ENCODE data around the gene ASCC1.

Gene ASCC1

GRCh38 chr10:72206511-72207229 lies 9.4 kb downstream of the ASCC1 start:
- ChIA-PET CTCF (interaction anchor here (2.0 kb wide), 1 partner anchor 17 kb away, joined by 5 read pairs; no protein-coding TSS in a partner anchor), POLR2A (no interaction called here)
- DNase-seq (ENCODE audit: extremely low spot score), result no peak
- TF ChIP-seq CTCF (IDR thresholded peaks at IDR 0.05; ENCODE audit: control extremely low read depth, extremely low read depth, low read depth, missing control alignments), result no peak

DNA sequence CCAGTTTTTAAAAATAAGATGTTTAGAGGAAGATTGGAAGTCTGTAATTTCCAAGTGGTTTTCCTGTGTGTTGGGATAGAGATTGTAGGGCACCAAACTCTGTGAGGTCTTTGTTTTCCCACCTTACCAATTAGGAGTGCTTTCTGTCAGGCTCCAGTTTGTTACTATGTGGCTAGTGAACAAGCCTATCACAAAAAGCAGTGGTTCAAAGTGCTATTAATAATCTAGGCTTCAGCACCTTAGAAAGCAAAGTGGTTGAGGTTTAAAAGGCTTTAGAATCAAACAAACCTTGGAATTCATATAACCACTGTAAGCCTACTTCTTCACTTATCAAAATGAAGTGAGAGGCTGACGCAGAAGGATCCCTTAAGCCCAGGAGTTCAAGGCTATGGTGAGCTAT lies 11.4 kb downstream of the ASCC1 start:
- ChIA-PET POLR2A (no interaction called here), CTCF (no interaction called here)
- DNase-seq (ENCODE audit: extremely low spot score), result no peak
- no peak for TF ChIP-seq CTCF (IDR thresholded peaks at IDR 0.05; ENCODE audit: control extremely low read depth, extremely low read depth, low read depth, missing control alignments)

DNA sequence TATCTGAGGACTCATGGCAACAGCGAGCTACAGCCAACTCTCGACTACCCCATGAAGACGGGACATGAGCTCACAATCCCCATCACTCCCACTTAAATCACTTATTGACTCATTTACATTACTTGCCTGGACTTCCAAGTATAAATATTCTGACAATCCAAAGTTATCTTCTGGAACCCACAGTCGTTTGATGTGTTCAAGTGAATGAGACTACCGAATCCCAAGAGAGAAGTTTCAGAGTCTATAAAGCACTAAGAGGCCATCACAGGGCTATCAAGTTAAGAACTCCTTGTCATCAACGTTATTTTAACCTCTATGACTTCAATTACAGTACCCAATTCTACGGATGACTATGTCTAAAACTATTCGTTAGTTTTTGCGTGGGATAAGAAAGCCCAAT lies 11.8 kb downstream of the ASCC1 start:
- ChIA-PET CTCF (interaction anchor here (1.2 to 1.3 kb wide), 2 partner anchors 11 to 29 kb away, joined by 3 to 4 read pairs; partner anchors contain the start of gene ANAPC16), POLR2A (no interaction called here)
- TF ChIP-seq CTCF (IDR thresholded peaks at IDR 0.05; ENCODE audit: control extremely low read depth, extremely low read depth, low read depth, missing control alignments), result no peak
- DNase-seq (ENCODE audit: extremely low spot score), result no peak

GRCh38 chr10:72201293-72201692 lies 14.8 kb downstream of the ASCC1 start:
- CTCF ChIA-PET, result interaction anchor here (0.7 to 1.3 kb wide), 4 partner anchors 12 to 153 kb away, joined by 3 to 4 read pairs (median 3); no protein-coding TSS in a partner anchor
- no peak for DNase-seq (ENCODE audit: extremely low spot score)
- POLR2A ChIA-PET, result no interaction called here
- TF ChIP-seq CTCF (IDR thresholded peaks at IDR 0.05; ENCODE audit: control extremely low read depth, extremely low read depth, low read depth, missing control alignments), result no peak

DNA sequence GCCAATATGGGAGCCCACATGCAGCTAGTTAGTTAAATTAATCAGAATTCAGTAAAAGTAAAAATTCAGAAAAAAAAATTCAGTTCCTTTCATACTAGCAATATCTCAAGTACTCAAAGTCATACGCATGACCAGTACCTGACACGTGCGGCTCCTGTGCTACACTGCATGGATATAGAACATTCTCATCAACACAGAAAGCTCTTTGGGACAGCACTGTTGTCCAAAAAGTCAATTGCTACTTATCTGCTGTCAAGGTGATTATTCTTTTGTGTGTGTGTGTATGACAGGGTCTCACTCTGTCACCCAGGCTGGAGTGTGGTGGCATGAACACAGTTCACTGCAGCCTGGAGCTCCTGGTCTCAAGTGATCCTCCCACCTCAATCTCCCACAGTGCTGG lies 15.2 kb downstream of the ASCC1 start:
- TF ChIP-seq CTCF (IDR thresholded peaks at IDR 0.05; ENCODE audit: control extremely low read depth, extremely low read depth, low read depth, missing control alignments), result no peak
- ChIA-PET POLR2A (no interaction called here), CTCF (interaction anchor here (1.1 to 1.3 kb wide), 3 partner anchors 11 to 85 kb away, joined by 3 to 4 read pairs (median 3); no protein-coding TSS in a partner anchor)
- no peak for DNase-seq (ENCODE audit: extremely low spot score)

DNA sequence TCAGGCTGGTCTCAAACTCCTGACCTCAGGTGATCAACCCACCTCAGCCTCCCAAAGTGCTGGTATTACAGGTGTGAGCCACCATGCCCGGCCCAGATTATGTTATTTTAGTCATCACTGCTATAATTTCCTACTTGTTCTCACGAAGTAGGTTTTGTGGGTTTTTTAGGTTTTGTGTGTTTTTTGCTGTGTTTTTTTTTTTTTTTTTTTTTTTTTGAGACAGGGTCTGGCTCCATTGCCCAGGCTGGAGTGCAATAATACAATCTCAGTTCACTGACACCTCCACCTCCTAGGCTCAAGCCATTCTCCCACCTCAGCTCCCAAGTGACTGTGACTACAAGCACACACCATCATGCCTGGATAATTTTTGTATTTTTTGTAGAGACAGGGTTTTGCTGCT lies 21.1 kb downstream of the ASCC1 start:
- ChIA-PET POLR2A (no interaction called here), CTCF (no interaction called here)
- no peak for TF ChIP-seq CTCF (IDR thresholded peaks at IDR 0.05; ENCODE audit: control extremely low read depth, extremely low read depth, low read depth, missing control alignments)
- DNase-seq (ENCODE audit: extremely low spot score), result no peak

Data from GM10248 (cell line).